ENCODE results near the gene LCORL. TPM values are rescaled to one million over a fixed set of nuclear protein-coding genes. Genes with fewer than 3 reads are reported as not detected.

The LCORL gene
- total and polyA plus RNA-seq, 9 of the 15 experiments (the other 6 are each of a cell fraction or from before 2014, with no cell fraction given) = 3.1 to 24.5 (median 11.1) TPM

DNA sequence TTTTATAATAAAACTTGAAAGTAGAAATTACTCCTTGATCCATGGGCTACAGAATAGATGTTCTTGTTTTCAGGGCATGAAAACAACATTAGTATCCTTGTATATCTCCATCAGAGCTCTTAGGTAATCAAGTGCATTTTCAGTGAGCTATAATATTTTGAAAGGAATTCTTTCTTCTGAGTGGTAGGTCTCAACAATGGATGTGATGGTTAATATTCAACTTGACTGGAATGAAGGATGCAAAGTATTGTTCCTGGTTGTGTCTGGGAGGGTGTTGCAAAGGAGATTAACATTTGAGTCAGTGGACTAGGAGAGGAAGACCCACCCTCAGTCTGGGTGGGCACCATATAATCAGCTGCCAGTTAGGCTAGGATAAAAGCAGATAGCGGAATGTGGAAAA is 100.1 kb downstream of the LCORL start:
- H3K4me3 ChIP-seq = no peak overlapping the region
- no peak for ATAC-seq
- no TSS peak for BruUV-seq (replicated peaks)
- H3K4me1 ChIP-seq (replicated peaks in 1 of 2; ENCODE audit: control insufficient read depth in 2 of 2, insufficient read depth in 2 of 2, low read length in 2 of 2) = no peaks in the 10 kb centered on the region
- 0 out of 3 replicates have a peak, but pooled peaks cover 4% of the 10 kb centered on the region for H3K79me2 ChIP-seq (ENCODE audit: control insufficient read depth, insufficient read depth, low read length)
- no peak overlapping the region for H3K4me2 ChIP-seq (ENCODE audit: insufficient read depth, low read length)
- CTCF ChIA-PET (ENCODE audit: low intra/inter-chr PET ratio) = no interaction called here
- no peaks in the 10 kb centered on the region for H3K9me1 ChIP-seq (ENCODE audit: control insufficient read depth, insufficient read depth, low read length)
- no peak for TF ChIP-seq NONO (IDR thresholded peaks at IDR 0.05; ENCODE audit: low read depth in 2 of 2, low read length in 1 of 2)
- TF ChIP-seq RFX5 (IDR thresholded peaks at IDR 0.05; ENCODE audit: low read depth, low read length) = no peak
- no peak for TF ChIP-seq NBN (IDR thresholded peaks at IDR 0.05; ENCODE audit: low read depth)
- no peak for TF ChIP-seq SMARCA4 (IDR thresholded peaks at IDR 0.05)
- no peak for TF ChIP-seq ELK1 (CRISPR knock-in tag; IDR thresholded peaks at IDR 0.05)
- TF ChIP-seq ZNF239 (CRISPR knock-in tag; IDR thresholded peaks at IDR 0.05) = no peak
- TF ChIP-seq, protein P1, sequence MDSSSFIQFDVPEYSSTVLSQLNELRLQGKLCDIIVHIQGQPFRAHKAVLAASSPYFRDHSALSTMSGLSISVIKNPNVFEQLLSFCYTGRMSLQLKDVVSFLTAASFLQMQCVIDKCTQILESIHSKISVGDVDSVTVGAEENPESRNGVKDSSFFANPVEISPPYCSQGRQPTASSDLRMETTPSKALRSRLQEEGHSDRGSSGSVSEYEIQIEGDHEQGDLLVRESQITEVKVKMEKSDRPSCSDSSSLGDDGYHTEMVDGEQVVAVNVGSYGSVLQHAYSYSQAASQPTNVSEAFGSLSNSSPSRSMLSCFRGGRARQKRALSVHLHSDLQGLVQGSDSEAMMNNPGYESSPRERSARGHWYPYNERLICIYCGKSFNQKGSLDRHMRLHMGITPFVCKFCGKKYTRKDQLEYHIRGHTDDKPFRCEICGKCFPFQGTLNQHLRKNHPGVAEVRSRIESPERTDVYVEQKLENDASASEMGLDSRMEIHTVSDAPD (CRISPR knock-in tag; IDR thresholded peaks at IDR 0.05) = no peak
- no peak for TF ChIP-seq PPARD (CRISPR knock-in tag; IDR thresholded peaks at IDR 0.05)
- no peak for TF ChIP-seq HIVEP1 (CRISPR knock-in tag; IDR thresholded peaks at IDR 0.05)
- no peak for TF ChIP-seq GTF2A2 (tag; IDR thresholded peaks at IDR 0.05)
- TF ChIP-seq TAF9B (IDR thresholded peaks at IDR 0.05; ENCODE audit: partially characterized antibody) = no peak
- no peak for TF ChIP-seq ZNF212 (CRISPR knock-in tag; IDR thresholded peaks at IDR 0.05)
- no peaks in the 10 kb centered on the region for H4K20me1 ChIP-seq (replicated peaks; ENCODE audit: control insufficient read depth, insufficient read depth, low read length)
- no peaks in the 10 kb centered on the region for H3K27me3 ChIP-seq (ENCODE audit: control insufficient read depth in 2 of 2, insufficient read depth in 2 of 2, low read length in 2 of 2)
- no peaks in the 10 kb centered on the region for H3K9me3 ChIP-seq (replicated peaks; ENCODE audit: control insufficient read depth, insufficient read depth, low read depth, low read length)
- in situ Hi-C loops (cut with MboI) = no loop called here
- H3K9ac ChIP-seq (ENCODE audit: insufficient read depth in 1 of 2, low read depth in 2 of 2, low read length in 2 of 2) = no peak overlapping the region
- no peak overlapping the region for H3K27ac ChIP-seq (ENCODE audit: extremely low read depth, low read depth, low read length)
- H2AFZ ChIP-seq (ENCODE audit: low read depth, low read length) = no peak overlapping the region
- POLR2A ChIA-PET = no interaction called here
- 100% methylated on average over 1 of the region's 1 CpG for WGBS (ENCODE audit: insufficient coverage, low coverage, missing lambda C conversion rate)
- DNase-seq (ENCODE audit: extremely low read depth in 1 of 4, low spot score in 3 of 4) = no peak
- FAIRE-seq = no peak
- intact Hi-C loops (cut with micrococcal nuclease) = no loop called here
- H3K36me3 ChIP-seq (ENCODE audit: control insufficient read depth, insufficient read depth, low read length) = no peaks in the 10 kb centered on the region

Data from K562 (cell line).